ENCODE data around the gene SCARB1. TPM values are rescaled to one million over a fixed set of nuclear protein-coding genes. Genes with fewer than 3 reads are reported as not detected.
A peak's percentile ranks its signal among the peaks of the same experiment; 100 is the strongest.

SCARB1 gene
- total and polyA plus RNA-seq, 2 of the 13 experiments (the other 11 are each of a cell fraction or from before 2014, with no cell fraction given): 63.4 to 160 TPM

GRCh38 chr12:124875803-124876132 is 12.1 kb upstream of the SCARB1 start (continued):
- TF ChIP-seq ZBTB2 (CRISPR knock-in tag; IDR thresholded peaks at IDR 0.05; ENCODE audit: low read depth): no peak
- TF ChIP-seq ZKSCAN1 (IDR thresholded peaks at IDR 0.05; ENCODE audit: low read length): no peak
- TF ChIP-seq ZBTB40 (IDR thresholded peaks at IDR 0.05): peak; percentile 95
- TF ChIP-seq ZBTB40 (CRISPR knock-in tag; IDR thresholded peaks at IDR 0.05): peak; percentile 99
- TF ChIP-seq ZNF446 (CRISPR knock-in tag; IDR thresholded peaks at IDR 0.05): no peak
- TF ChIP-seq RFX1 (IDR thresholded peaks at IDR 0.05): no peak
- TF ChIP-seq SNAI1 (CRISPR knock-in tag; IDR thresholded peaks at IDR 0.05; ENCODE audit: borderline replicate concordance): no peak
- TF ChIP-seq JARID2 (CRISPR knock-in tag; IDR thresholded peaks at IDR 0.05; ENCODE audit: insufficient replicate concordance): no peak
- TF ChIP-seq CBX2 (IDR thresholded peaks at IDR 0.05; ENCODE audit: low read depth, low read length): no peak
- TF ChIP-seq CBX2 (CRISPR knock-in tag; IDR thresholded peaks at IDR 0.05; ENCODE audit: low read depth): no peak
- TF ChIP-seq FOXP4 (CRISPR knock-in tag; IDR thresholded peaks at IDR 0.05): peak; percentile 45; the same call in 1 of the 2 replicates
- no peak for TF ChIP-seq ZNF83 (CRISPR knock-in tag; IDR thresholded peaks at IDR 0.05; ENCODE audit: borderline replicate concordance)
- TF ChIP-seq ZEB1 (IDR thresholded peaks at IDR 0.05; ENCODE audit: insufficient replicate concordance, low read depth): no peak
- no peak for TF ChIP-seq PHF21A (CRISPR knock-in tag; IDR thresholded peaks at IDR 0.05)
- no peak for TF ChIP-seq BRF2 (CRISPR knock-in tag; IDR thresholded peaks at IDR 0.05)
